Testis (tissue), 2 donors: ENCODE data around the gene LSP1.

Experiments used
- CTCF ChIP-seq, 3 experiments: fragments of 450-650 bp in 2 of 3; fragments of 200-600 bp in 1 of 3; sonication (generic) in 1 of 3; IDR thresholded peaks; one replicate each; pipeline ENCODE4 v1.5.1; 2016 to 2019; ENCODE audit warnings: antibody characterized with exemption in 3 of 3, mild to moderate bottlenecking in 2 of 3, moderate library complexity in 1 of 3
- POLR2A ChIP-seq: fragments of 450-650 bp; IDR thresholded peaks from one replicate; pipeline ENCODE4 v1.6.1; 2017; ENCODE audit warnings: antibody characterized with exemption, mild to moderate bottlenecking, moderate library complexity

GRCh38 chr11:1906611-1907423, 53.9 kb downstream of the LSP1 start:
- no peak for TF ChIP-seq POLR2A
- no peak for TF ChIP-seq CTCF (IDR thresholded peaks at IDR 0.05)
